Measurements from ENCODE around the gene SCAP.

GRCh38 chr3:47522082-47522987, 46.6 kb upstream of the SCAP start:
- TF ChIP-seq CTCF (IDR thresholded peaks at IDR 0.05; ENCODE audit: insufficient read depth, low read length, poor library complexity, severe bottlenecking), result peak; percentile 82
- TF ChIP-seq EZH2phosphoT487 (conservative IDR thresholded peaks at IDR 0.05; ENCODE audit: low read length), result no peak
